Muscle of back (tissue), 11 donors: ENCODE measurements around the gene UBE2L6. TPM values are rescaled to one million over a fixed set of nuclear protein-coding genes. Genes with fewer than 3 reads are reported as not detected.
A peak's percentile ranks its signal among the peaks of the same experiment; 100 is the strongest.

Experiments
- DNase-seq, 3 donors: peaks; one replicate each; pipeline versions ENCODE4 v3.0.0 to v3.0.0-alpha.2; 2013
- polyA plus RNA-seq, 10 donors: library from polyadenylated mRNA; unstranded; fragments of 120-200 nt; gene quantifications; one replicate each; pipeline ENCODE4 v1.2.1, GENCODE V29; 2013; ENCODE audit not compliant: insufficient read length in 10 of 10

The UBE2L6 gene
- polyA plus RNA-seq, 10 donors: 16.5 to 27.4 (median 24.2) TPM

GRCh38 chr11:57530596-57531507 lies 36.6 kb downstream of the UBE2L6 start, which contains the start of gene TIMM10:
TSS of gene TIMM10 (minus strand) at chr11:57530754. CDS start at chr11:57530189, 565 bp downstream.
- peak; percentile 93 to 97 (median 97) for DNase-seq

GRCh38 chr11:57530215-57530595 lies 37.3 kb downstream of the UBE2L6 start:
- no peak for DNase-seq

GRCh38 chr11:57529012-57529411 lies 38.5 kb downstream of the UBE2L6 start:
- no peak for DNase-seq

- peak; percentile 41 to 78 (median 73) for DNase-seq
Observed at GRCh38 chr11:57527056-57527631, 40.3 kb downstream of the UBE2L6 start.

GRCh38 chr11:57523419-57523818 lies 44.1 kb downstream of the UBE2L6 start:
- no peak for DNase-seq

- no peak for DNase-seq
Observed at GRCh38 chr11:57521116-57521515, 46.4 kb downstream of the UBE2L6 start.

GRCh38 chr11:57516061-57516443 lies 51.4 kb downstream of the UBE2L6 start:
- DNase-seq: no peak

- DNase-seq: peak in 2 of 3 donors; percentile 63 to 88
Observed at GRCh38 chr11:57515332-57516060, 52.0 kb downstream of the UBE2L6 start, which contains the start of gene SLC43A1. TSS of gene SLC43A1 (minus strand) at chr11:57515702. CDS start at chr11:57514111, 1,591 bp downstream.

GRCh38 chr11:57514538-57515331 lies 52.7 kb downstream of the UBE2L6 start:
- DNase-seq: peak in 1 of 3 donors; percentile 60

- peak in 1 of 3 donors; percentile 53 for DNase-seq
Observed at GRCh38 chr11:57513911-57514537, 53.4 kb downstream of the UBE2L6 start.

GRCh38 chr11:57513452-57513795 lies 54.0 kb downstream of the UBE2L6 start:
- DNase-seq: no peak

GRCh38 chr11:57512646-57513451 lies 54.6 kb downstream of the UBE2L6 start:
- DNase-seq: no peak

- DNase-seq: no peak
Observed at GRCh38 chr11:57511741-57512430, 55.6 kb downstream of the UBE2L6 start.

GRCh38 chr11:57508341-57509170 lies 58.9 kb downstream of the UBE2L6 start:
- DNase-seq: no peak

- DNase-seq: no peak
Observed at GRCh38 chr11:57506522-57506921, 61.0 kb downstream of the UBE2L6 start.

- DNase-seq: no peak
Observed at GRCh38 chr11:57504511-57504910, 63.0 kb downstream of the UBE2L6 start.

GRCh38 chr11:57502870-57503269 lies 64.6 kb downstream of the UBE2L6 start:
- DNase-seq: no peak

- no peak for DNase-seq
Observed at GRCh38 chr11:57502376-57502775, 65.1 kb downstream of the UBE2L6 start.

- DNase-seq: no peak
Observed at GRCh38 chr11:57501953-57502352, 65.5 kb downstream of the UBE2L6 start.
